Subcutaneous abdominal adipose tissue (tissue), 5 donors: ENCODE data around the gene SYF2.

Experiments
- H3K27ac ChIP-seq: one replicate; pipeline ENCODE4 v1.7.0; 2013; ENCODE audit warnings: low read depth, mild to moderate bottlenecking, inconsistent platforms, low read length, moderate library complexity
- H3K27me3 ChIP-seq, 5 donors: one replicate each; pipeline ENCODE4 v1.7.0; 2013; ENCODE audit warnings: low read length in 5 of 5, inconsistent platforms in 1 of 5; ENCODE audit not compliant: control insufficient read depth in 5 of 5, insufficient read depth in 4 of 5
- H3K36me3 ChIP-seq, 5 donors: one replicate each; pipeline ENCODE4 v1.7.0; 2013; ENCODE audit warnings: low read length in 5 of 5; ENCODE audit not compliant: control insufficient read depth in 5 of 5, insufficient read depth in 5 of 5
- H3K4me1 ChIP-seq, 5 donors: one replicate each; pipeline ENCODE4 v1.7.0; 2013; ENCODE audit warnings: low read length in 5 of 5, mild to moderate bottlenecking in 3 of 5, moderate library complexity in 1 of 5; ENCODE audit not compliant: control insufficient read depth in 5 of 5, insufficient read depth in 5 of 5
- H3K4me3 ChIP-seq, 5 donors: one replicate each; pipeline ENCODE4 v1.7.0; 2013; ENCODE audit warnings: low read length in 5 of 5, low read depth in 1 of 5
- H3K9ac ChIP-seq, 5 donors: one replicate each; pipeline ENCODE4 v1.7.0; 2013; ENCODE audit warnings: low read length in 5 of 5, mild to moderate bottlenecking in 4 of 5, moderate library complexity in 3 of 5
- H3K9me3 ChIP-seq, 5 donors: one replicate each; pipeline ENCODE4 v1.7.0; 2013; ENCODE audit warnings: low read length in 5 of 5; ENCODE audit not compliant: control insufficient read depth in 5 of 5
- donor health status: healthy.
- donor health status: healthy.
- donor health status: healthy.
- donor health status: healthy.
- donor health status: healthy.

Gene SYF2

DNA sequence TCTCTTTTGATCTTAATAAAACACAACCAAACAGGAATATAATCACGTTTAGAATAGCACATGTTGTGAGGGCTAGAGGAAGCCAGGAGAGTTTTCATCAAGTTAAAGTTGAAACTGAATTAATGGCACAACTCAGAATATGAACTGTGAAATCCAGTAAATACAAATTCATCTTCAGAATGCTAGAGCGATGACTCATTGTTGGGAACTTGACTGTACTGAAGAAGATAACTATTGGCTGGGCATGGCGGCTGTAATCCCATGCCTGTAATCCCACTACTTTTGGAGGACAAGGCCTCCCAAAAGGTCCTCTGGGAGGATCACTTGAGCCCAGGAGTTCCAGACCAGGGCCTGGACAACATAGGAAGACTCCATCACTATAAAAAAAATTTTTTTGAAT lies 8.8 kb downstream of the SYF2 start:
- Histone ChIP-seq H3K9ac (no peak overlapping the region), H3K4me1 (no peaks in the 10 kb centered on the region), H3K36me3 (peaks cover 35 to 85% (median 73%) of the 10 kb centered on the region in 5 donors), H3K27ac (no peak overlapping the region), H3K27me3 (no peaks in the 10 kb centered on the region), H3K9me3 (no peaks in the 10 kb centered on the region), H3K4me3 (no peak overlapping the region)

GRCh38 chr1:25222606-25223005 lies 9.7 kb downstream of the SYF2 start:
- Histone ChIP-seq H3K36me3 (peaks cover 29 to 76% (median 65%) of the 10 kb centered on the region in 5 donors), H3K9ac (no peak overlapping the region), H3K27ac (no peak overlapping the region), H3K27me3 (no peaks in the 10 kb centered on the region), H3K4me1 (no peaks in the 10 kb centered on the region), H3K4me3 (no peak overlapping the region), H3K9me3 (no peaks in the 10 kb centered on the region)

DNA sequence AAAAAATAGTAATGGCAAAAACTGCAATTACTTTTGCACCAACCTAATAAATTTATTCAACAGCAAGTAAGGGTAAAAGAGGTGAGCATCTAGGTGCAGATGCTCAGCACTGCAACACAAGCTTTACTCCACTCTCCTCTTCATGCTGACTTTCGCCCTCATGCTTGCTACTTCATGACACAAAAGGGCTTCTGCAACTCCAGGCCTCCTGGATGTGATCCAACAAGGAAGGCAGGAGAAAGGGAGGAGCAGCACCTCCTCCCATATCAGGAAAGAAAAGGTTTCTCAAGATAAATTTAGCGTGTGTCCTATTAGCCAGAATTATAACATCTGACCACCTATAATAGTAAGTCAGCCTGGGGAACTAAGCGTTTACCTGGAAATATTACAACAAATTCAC lies 11.6 kb downstream of the SYF2 start:
- H3K27me3 ChIP-seq = no peaks in the 10 kb centered on the region
- H3K36me3 ChIP-seq = peaks cover 19 to 60% (median 48%) of the 10 kb centered on the region in 5 donors

GRCh38 chr1:25219661-25220251 lies 12.5 kb downstream of the SYF2 start:
- no peaks in the 10 kb centered on the region for H3K27me3 ChIP-seq
- peaks cover 17 to 54% (median 45%) of the 10 kb centered on the region in 5 donors for H3K36me3 ChIP-seq
- no peak overlapping the region for H3K27ac ChIP-seq
- H3K9me3 ChIP-seq = no peaks in the 10 kb centered on the region
- H3K4me3 ChIP-seq = no peak overlapping the region
- H3K4me1 ChIP-seq = no peaks in the 10 kb centered on the region
- no peak overlapping the region for H3K9ac ChIP-seq

More for the DNA sequence above, 11.6 kb downstream of the SYF2 start:
- Histone ChIP-seq H3K4me3 (no peak overlapping the region), H3K9ac (no peak overlapping the region), H3K4me1 (no peaks in the 10 kb centered on the region), H3K27ac (no peak overlapping the region), H3K9me3 (no peaks in the 10 kb centered on the region)

GRCh38 chr1:25217598-25218232 lies 14.6 kb downstream of the SYF2 start:
- no peaks in the 10 kb centered on the region for H3K9me3 ChIP-seq
- no peak overlapping the region for H3K9ac ChIP-seq
- no peak overlapping the region for H3K4me3 ChIP-seq
- H3K27me3 ChIP-seq = no peaks in the 10 kb centered on the region
- no peak overlapping the region for H3K27ac ChIP-seq
- peaks cover 5 to 34% (median 24%) of the 10 kb centered on the region in 5 donors for H3K36me3 ChIP-seq
- no peaks in the 10 kb centered on the region for H3K4me1 ChIP-seq

DNA sequence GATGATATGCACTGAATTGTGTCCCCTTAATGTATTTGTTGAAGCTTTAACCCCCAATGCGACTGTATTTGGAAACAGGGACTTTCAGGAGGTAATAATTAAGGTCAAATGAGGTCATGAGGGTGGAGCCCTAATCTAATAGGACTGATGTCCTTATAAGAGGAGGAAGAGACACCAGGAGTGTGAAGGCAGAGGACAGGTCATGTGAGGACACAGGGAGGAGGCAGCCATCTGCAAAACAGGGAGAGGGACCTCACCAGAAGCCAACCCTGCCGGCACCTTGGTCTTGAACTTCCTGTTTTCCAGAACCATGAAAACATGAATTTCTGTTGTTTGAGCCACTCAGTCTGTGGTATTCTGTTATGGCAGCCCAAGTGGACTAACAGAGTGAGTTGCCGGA lies 15.3 kb downstream of the SYF2 start:
- no peaks in the 10 kb centered on the region for H3K27me3 ChIP-seq
- H3K9me3 ChIP-seq = no peaks in the 10 kb centered on the region
- no peak overlapping the region for H3K9ac ChIP-seq
- no peak overlapping the region for H3K27ac ChIP-seq
- H3K4me1 ChIP-seq = no peaks in the 10 kb centered on the region
- no peak overlapping the region for H3K4me3 ChIP-seq
- peaks cover 0 to 27% (median 18%) of the 10 kb centered on the region in 5 donors for H3K36me3 ChIP-seq

DNA sequence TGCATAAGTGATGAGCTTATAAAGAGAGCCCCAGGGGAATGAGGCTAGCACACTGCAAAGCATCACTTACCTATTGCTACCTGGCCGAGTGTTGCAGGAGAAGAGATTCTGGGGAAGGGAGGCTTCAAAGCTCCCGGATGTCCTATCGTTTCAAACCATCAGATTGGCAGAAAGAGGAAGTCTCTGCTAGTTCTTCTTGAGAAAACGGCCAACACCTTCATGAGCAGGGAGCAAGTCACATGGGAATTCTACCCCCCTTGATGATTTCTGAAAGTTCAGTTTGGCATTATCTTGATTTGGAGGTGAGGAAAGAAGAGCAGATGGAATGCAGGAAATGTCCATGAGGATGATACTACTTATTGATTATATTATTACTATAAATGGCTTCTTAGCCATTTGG lies 16.2 kb downstream of the SYF2 start:
- Histone ChIP-seq H3K36me3 (peaks cover 0 to 18% (median 11%) of the 10 kb centered on the region in 5 donors), H3K4me1 (no peaks in the 10 kb centered on the region), H3K4me3 (no peak overlapping the region), H3K27ac (no peak overlapping the region), H3K27me3 (peaks cover 0 to 3% (median 0%) of the 10 kb centered on the region in 5 donors), H3K9me3 (no peaks in the 10 kb centered on the region), H3K9ac (no peak overlapping the region)

DNA sequence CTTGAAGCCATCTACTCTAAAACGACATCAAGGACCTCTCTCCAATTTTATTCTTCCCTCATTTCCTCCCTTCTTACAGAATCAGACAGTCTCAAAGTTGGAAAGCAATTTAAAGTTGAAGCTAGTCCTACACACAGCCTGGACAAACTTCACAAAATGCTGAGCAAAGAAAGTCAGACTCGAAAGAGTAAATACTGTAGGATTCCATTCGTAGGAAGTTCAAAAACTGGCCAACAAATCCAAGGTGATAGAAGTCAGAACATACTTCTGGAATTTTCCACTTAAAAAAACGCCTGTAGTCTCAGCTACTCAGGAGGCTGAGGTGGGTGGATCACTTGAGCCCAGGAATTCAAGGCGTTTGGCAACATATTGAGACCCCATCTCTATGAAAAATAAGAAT lies 19.6 kb downstream of the SYF2 start:
- H3K27ac ChIP-seq = no peak overlapping the region
- H3K36me3 ChIP-seq = no peaks in the 10 kb centered on the region
- no peaks in the 10 kb centered on the region for H3K9me3 ChIP-seq
- H3K4me3 ChIP-seq = no peak overlapping the region
- H3K4me1 ChIP-seq = no peaks in the 10 kb centered on the region
- peaks cover 0 to 6% (median 0%) of the 10 kb centered on the region in 5 donors for H3K27me3 ChIP-seq
- no peak overlapping the region for H3K9ac ChIP-seq

DNA sequence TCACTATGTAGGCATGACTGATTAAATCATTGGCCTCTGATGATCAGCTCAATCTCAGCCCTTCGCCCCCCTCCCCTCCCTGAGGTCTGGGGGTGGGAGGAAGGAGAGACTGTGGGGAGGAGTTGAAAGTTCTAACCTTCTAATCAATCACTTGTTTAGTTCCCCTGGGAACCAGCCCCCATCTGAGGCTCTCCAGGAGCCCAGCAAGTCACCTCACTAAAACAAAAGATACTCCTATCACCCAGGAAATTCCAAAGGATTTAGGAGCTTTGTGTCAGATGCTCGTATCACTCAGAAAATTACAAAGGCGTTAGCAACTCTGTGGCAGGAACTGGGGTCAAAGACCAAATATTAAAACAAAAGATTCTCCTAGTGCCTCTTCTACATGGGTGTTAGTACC lies 21.6 kb downstream of the SYF2 start:
- Histone ChIP-seq H3K4me3 (no peak overlapping the region), H3K9me3 (no peaks in the 10 kb centered on the region), H3K27me3 (peaks cover 0 to 6% (median 3%) of the 10 kb centered on the region in 5 donors), H3K4me1 (no peaks in the 10 kb centered on the region), H3K27ac (no peak overlapping the region), H3K36me3 (no peaks in the 10 kb centered on the region), H3K9ac (no peak overlapping the region)

DNA sequence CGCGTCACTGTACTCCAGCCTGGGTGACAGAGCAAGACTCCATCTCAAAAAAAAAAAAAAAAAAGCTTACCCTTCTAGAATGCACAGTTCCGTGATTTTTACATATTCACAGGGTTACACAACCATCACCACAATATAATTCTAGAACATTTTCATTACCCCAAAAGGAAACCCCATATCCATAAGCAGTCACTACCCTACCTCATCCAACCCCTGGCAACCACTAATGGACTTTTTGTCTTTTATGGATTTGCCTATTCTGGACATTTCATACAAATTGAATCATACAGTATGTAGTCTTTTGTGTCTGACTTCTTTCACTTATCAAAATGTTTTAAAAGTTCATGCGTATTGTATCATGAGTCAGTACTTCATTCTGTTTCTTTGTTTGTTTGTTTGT lies 22.8 kb downstream of the SYF2 start:
- Histone ChIP-seq H3K4me3 (no peak overlapping the region), H3K27ac (no peak overlapping the region), H3K27me3 (peaks cover 0 to 6% (median 3%) of the 10 kb centered on the region in 5 donors), H3K9ac (no peak overlapping the region), H3K9me3 (no peaks in the 10 kb centered on the region), H3K4me1 (no peaks in the 10 kb centered on the region), H3K36me3 (no peaks in the 10 kb centered on the region)
